Common myeloid progenitor, CD34-positive (primary cell): Measurements from ENCODE around the gene CEP95.

Experiments
- CTCF ChIA-PET: fragments of 350-600 bp; sonication (Branson Sonifier 250); formaldehyde crosslinking; loops from one replicate; lab custom pipeline; 2021; ENCODE audit warnings: antibody characterized with exemption; lab: Charles Lee
- POLR2A ChIA-PET: fragments of 350-600 bp; sonication (Branson Sonifier 250); formaldehyde crosslinking; loops from one replicate; lab custom pipeline; 2021; ENCODE audit warnings: antibody characterized with exemption; lab: Charles Lee
- DNase-seq, 3 donors: peaks; one replicate each; pipeline versions ENCODE4 v3.0.0 to v3.0.0-alpha.2; 2013
- H3K27ac ChIP-seq, 2 experiments: 1 replicate in 1 of 2; 2 replicates in 1 of 2; pipeline ENCODE4 v1.7.0; 2013; ENCODE audit warnings: inconsistent platforms in 2 of 2, low read length in 2 of 2, mild to moderate bottlenecking in 2 of 2, low read depth in 1 of 2, moderate library complexity in 1 of 2; ENCODE audit not compliant: severe bottlenecking in 2 of 2, insufficient read depth in 1 of 2, poor library complexity in 1 of 2
- H3K27me3 ChIP-seq, 5 experiments: replicated peaks in 2 of 5; 1 replicate in 3 of 5; 2 replicates in 2 of 5; pipeline versions ENCODE4 v1.6.1 to v1.7.0; 2013; ENCODE audit warnings: low read length in 4 of 5, mild to moderate bottlenecking in 2 of 5, moderate library complexity in 2 of 5, inconsistent platforms in 1 of 5; ENCODE audit not compliant: insufficient read depth in 5 of 5, control insufficient read depth in 4 of 5
- H3K36me3 ChIP-seq, 4 experiments: 1 replicate in 2 of 4; 2 replicates in 2 of 4; pipeline versions ENCODE4 v1.6.1 to v1.7.0; 2013; ENCODE audit warnings: low read length in 3 of 4, control low read depth in 1 of 4, mild to moderate bottlenecking in 1 of 4; ENCODE audit not compliant: control insufficient read depth in 4 of 4, insufficient read depth in 4 of 4
- H3K4me1 ChIP-seq, 4 experiments: 1 replicate in 3 of 4; 2 replicates in 1 of 4; pipeline versions ENCODE4 v1.6.1 to v1.7.1; 2013; ENCODE audit warnings: low read length in 3 of 4, mild to moderate bottlenecking in 3 of 4, control low read depth in 1 of 4, inconsistent platforms in 1 of 4, moderate library complexity in 1 of 4; ENCODE audit not compliant: control insufficient read depth in 4 of 4, insufficient read depth in 4 of 4; ENCODE audit errors: control extremely low read depth in 1 of 4
- H3K4me3 ChIP-seq, 7 experiments: 1 replicate in 4 of 7; 2 replicates in 3 of 7; pipeline versions ENCODE4 v1.5.1 to v1.7.0; 2013; ENCODE audit warnings: mild to moderate bottlenecking in 7 of 7, low read length in 6 of 7, moderate library complexity in 6 of 7, inconsistent platforms in 2 of 7, low read depth in 2 of 7, control low read depth in 1 of 7; ENCODE audit not compliant: insufficient read depth in 4 of 7, control insufficient read depth in 1 of 7; ENCODE audit errors: extremely low read depth in 1 of 7
- H3K9me3 ChIP-seq, 5 experiments: 1 replicate in 4 of 5; 2 replicates in 1 of 5; pipeline versions ENCODE4 v1.6.1 to v1.7.1; 2013; ENCODE audit warnings: low read length in 4 of 5, mild to moderate bottlenecking in 2 of 5, inconsistent platforms in 1 of 5, low read depth in 1 of 5, moderate library complexity in 1 of 5; ENCODE audit not compliant: control insufficient read depth in 4 of 5, insufficient read depth in 2 of 5; ENCODE audit errors: control extremely low read depth in 1 of 5
- WGBS: methylation state at CpG from one replicate; pipeline ENCODE4 v1.1.5; 2013; ENCODE audit not compliant: insufficient coverage; 5-methylcytosine and 5-hydroxymethylcytosine counted together

CEP95 gene

DNA sequence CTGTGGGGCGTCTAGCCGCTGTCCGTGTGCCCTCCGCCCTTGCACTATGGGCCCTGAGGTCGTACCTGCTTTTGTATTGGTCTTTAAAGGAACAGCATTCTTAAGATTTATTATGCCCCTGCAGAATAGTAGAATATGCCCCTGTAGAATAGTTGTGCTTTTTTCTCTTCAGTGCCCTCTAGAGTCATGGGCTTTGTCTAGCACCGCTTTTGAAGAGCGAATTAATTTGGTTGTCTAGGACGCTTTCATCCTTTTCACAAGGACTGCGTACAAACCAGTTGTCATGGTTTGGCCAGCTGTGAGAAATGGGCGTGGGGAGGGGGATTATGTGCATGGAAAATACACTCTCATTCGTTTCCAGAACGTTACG lies 621 bp downstream of the CEP95 start:
- CTCF ChIA-PET, result interaction anchor here (0.8 to 7.0 kb wide), 8 partner anchors 9 to 87 kb away, joined by 3 to 55 read pairs (median 4); partner anchors contain the start of gene POLG2
- peak overlapping the region; percentile 98 to 100 (median 100) for H3K4me3 ChIP-seq
- H3K4me1 ChIP-seq, result peaks cover 16 to 29% (median 23%) of the 10 kb centered on the region in 4 experiments
- H3K9me3 ChIP-seq, result no peaks in the 10 kb centered on the region
- peaks cover 20 to 52% (median 44%) of the 10 kb centered on the region in 4 experiments for H3K36me3 ChIP-seq
- POLR2A ChIA-PET, result interaction anchor here (0.5 to 3.7 kb wide), 5 partner anchors 9 to 171 kb away, joined by 3 to 55 read pairs (median 3); partner anchors contain the start of gene POLG2
- H3K27me3 ChIP-seq, result no peaks in the 10 kb centered on the region
- 0% methylated on average over 8 of the region's 13 CpGs for WGBS
- H3K27ac ChIP-seq, result peak overlapping the region; percentile 99
- peak; percentile 72 to 91 (median 87) for DNase-seq

DNA sequence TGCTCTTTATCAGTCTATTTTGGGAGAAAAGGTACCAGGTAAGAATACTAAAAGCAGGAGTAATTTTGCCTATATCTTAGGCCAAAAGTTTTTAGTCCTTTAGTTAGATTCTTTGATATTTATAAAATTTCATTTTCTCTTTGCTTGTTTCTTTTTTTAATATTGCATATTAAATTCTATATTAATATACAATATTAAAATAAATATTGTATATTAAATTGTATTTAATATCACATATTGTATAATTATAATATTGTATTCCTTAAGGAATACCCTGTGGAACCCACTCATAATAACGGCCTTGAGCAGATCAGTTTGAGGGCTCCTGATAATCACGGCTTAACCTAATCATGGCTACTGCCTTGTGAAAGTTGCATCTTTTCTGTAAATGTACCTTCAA lies 1.9 kb downstream of the CEP95 start:
- Histone ChIP-seq H3K27me3 (no peaks in the 10 kb centered on the region), H3K27ac (no peak overlapping the region), H3K36me3 (peaks cover 14 to 49% (median 40%) of the 10 kb centered on the region in 4 experiments), H3K9me3 (no peaks in the 10 kb centered on the region), H3K4me1 (peaks cover 16 to 28% (median 21%) of the 10 kb centered on the region in 4 experiments), H3K4me3 (peak overlapping the region in 3 of 7 experiments; percentile 98 to 100 (median 100))
- no peak for DNase-seq
- CTCF ChIA-PET, result interaction anchor here (1.2 to 1.7 kb wide), 2 partner anchors 89 to 141 kb away, joined by 4 to 5 read pairs; no protein-coding TSS in a partner anchor
- POLR2A ChIA-PET, result no interaction called here
- 80% methylated on average over 1 of the region's 2 CpGs for WGBS

DNA sequence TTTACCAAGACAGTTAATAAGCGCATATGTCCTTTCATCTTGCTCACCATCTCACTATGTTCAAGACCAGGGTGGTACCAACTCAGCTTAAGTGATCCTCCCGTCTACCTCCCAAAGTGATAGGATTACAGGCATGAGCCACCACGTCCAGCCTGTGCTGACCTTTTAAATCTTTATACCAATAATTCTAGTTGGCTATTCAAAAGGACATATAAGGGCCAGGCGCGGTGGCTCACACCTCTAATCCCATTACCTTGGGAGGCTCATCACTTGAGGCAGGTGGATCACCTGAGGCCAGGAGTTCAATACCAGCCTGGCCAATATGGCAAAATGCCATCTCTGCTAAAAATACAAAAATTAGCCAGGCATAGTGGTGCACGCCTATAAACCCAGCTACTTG lies 2.4 kb downstream of the CEP95 start:
- no peak overlapping the region for H3K27ac ChIP-seq
- no peaks in the 10 kb centered on the region for H3K9me3 ChIP-seq
- peaks cover 11 to 48% (median 38%) of the 10 kb centered on the region in 4 experiments for H3K36me3 ChIP-seq
- POLR2A ChIA-PET, result no interaction called here
- H3K27me3 ChIP-seq, result no peaks in the 10 kb centered on the region
- H3K4me1 ChIP-seq, result peaks cover 11 to 23% (median 18%) of the 10 kb centered on the region in 4 experiments
- CTCF ChIA-PET, result interaction anchor here (1.2 to 1.7 kb wide), 2 partner anchors 89 to 141 kb away, joined by 4 to 5 read pairs; no protein-coding TSS in a partner anchor
- WGBS, result 96% methylated on average over 6 of the region's 6 CpGs
- no peak overlapping the region for H3K4me3 ChIP-seq
- no peak for DNase-seq

DNA sequence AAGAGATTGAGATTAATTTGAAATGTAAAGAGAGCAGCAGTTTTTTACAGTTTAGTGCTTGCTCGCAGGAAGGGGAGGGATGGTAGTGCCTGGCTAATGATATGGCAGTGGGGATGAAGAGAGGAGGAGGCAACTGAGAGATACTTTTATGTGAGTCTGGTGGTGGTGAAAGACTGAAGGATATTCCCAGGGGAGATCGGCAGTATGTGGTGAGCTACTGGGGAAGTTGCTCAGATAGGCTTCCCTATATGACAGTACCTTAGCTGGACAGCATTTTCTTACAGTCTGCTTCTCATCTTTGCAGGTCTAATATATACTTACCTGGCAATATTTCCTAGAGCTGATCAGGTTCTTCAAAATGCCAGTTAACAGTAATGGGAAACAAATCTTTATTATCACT lies 8.6 kb downstream of the CEP95 start:
- Histone ChIP-seq H3K4me1 (no peaks in the 10 kb centered on the region), H3K27ac (no peak overlapping the region), H3K36me3 (peaks cover 23 to 84% (median 53%) of the 10 kb centered on the region in 4 experiments), H3K27me3 (no peaks in the 10 kb centered on the region), H3K9me3 (no peaks in the 10 kb centered on the region), H3K4me3 (no peak overlapping the region)
- ChIA-PET POLR2A (interaction anchor here (1.0 kb wide), 1 partner anchor 10 kb away, joined by 3 read pairs; no protein-coding TSS in a partner anchor), CTCF (interaction anchor here (1.1 kb wide), 1 partner anchor 8 kb away, joined by 3 read pairs; no protein-coding TSS in a partner anchor)
- whole genome bisulfite sequencing, result 94% methylated on average over 2 of the region's 2 CpGs
- no peak for DNase-seq

GRCh38 chr17:64515829-64516228 lies 9.1 kb downstream of the CEP95 start:
- H3K36me3 ChIP-seq, result peaks cover 23 to 85% (median 55%) of the 10 kb centered on the region in 4 experiments
- CTCF ChIA-PET, result interaction anchor here (1.1 kb wide), 1 partner anchor 8 kb away, joined by 3 read pairs; no protein-coding TSS in a partner anchor

GRCh38 chr17:64519601-64520000 lies 12.8 kb downstream of the CEP95 start:
- no peak for DNase-seq
- CTCF ChIA-PET, result interaction anchor here (1.1 to 1.4 kb wide), 3 partner anchors 96 to 100 kb away, joined by 3 to 4 read pairs (median 3); no protein-coding TSS in a partner anchor
- Histone ChIP-seq H3K9me3 (no peaks in the 10 kb centered on the region), H3K27me3 (no peaks in the 10 kb centered on the region), H3K4me1 (no peaks in the 10 kb centered on the region), H3K27ac (no peak overlapping the region), H3K36me3 (peaks cover 14 to 89% (median 53%) of the 10 kb centered on the region in 4 experiments), H3K4me3 (no peak overlapping the region)
- WGBS, result 97% methylated on average over 5 of the region's 6 CpGs
- POLR2A ChIA-PET, result interaction anchor here (0.6 to 0.9 kb wide), 2 partner anchors 43 to 481 kb away, joined by 3 to 4 read pairs; no protein-coding TSS in a partner anchor

More at GRCh38 chr17:64515829-64516228, 9.1 kb downstream of the CEP95 start:
- WGBS, result 83% methylated on average over 1 of the region's 1 CpG
- H3K4me1 ChIP-seq, result no peaks in the 10 kb centered on the region
- POLR2A ChIA-PET, result interaction anchor here (1.0 to 2.3 kb wide), 2 partner anchors 9 to 11 kb away, joined by 3 to 13 read pairs; partner anchors contain the start of genes CEP95 and DDX5
- no peak overlapping the region for H3K27ac ChIP-seq
- H3K4me3 ChIP-seq, result no peak overlapping the region
- no peaks in the 10 kb centered on the region for H3K9me3 ChIP-seq
- no peak for DNase-seq
- H3K27me3 ChIP-seq, result no peaks in the 10 kb centered on the region

GRCh38 chr17:64520359-64520758 lies 13.6 kb downstream of the CEP95 start:
- 100% methylated on average over 3 of the region's 6 CpGs for WGBS
- CTCF ChIA-PET, result interaction anchor here (0.9 to 1.2 kb wide), 2 partner anchors 30 to 100 kb away, joined by 3 to 4 read pairs; no protein-coding TSS in a partner anchor
- POLR2A ChIA-PET, result interaction anchor here (0.6 to 1.3 kb wide), 4 partner anchors 15 to 482 kb away, joined by 3 to 4 read pairs (median 4); partner anchors contain the start of gene DDX5

More at GRCh38 chr17:64520359-64520758, 13.6 kb downstream of the CEP95 start:
- Histone ChIP-seq H3K9me3 (no peaks in the 10 kb centered on the region), H3K36me3 (peaks cover 16 to 89% (median 54%) of the 10 kb centered on the region in 4 experiments), H3K4me1 (no peaks in the 10 kb centered on the region), H3K4me3 (no peak overlapping the region), H3K27ac (no peak overlapping the region), H3K27me3 (no peaks in the 10 kb centered on the region)
- no peak for DNase-seq
